Raji (cell line): ENCODE measurements around the gene GPX3.

ENCODE experiments used
- POLR2A ChIP-seq: IDR thresholded peaks from 2 replicates; pipeline ENCODE4 v1.6.1; 2011; ENCODE audit warnings: low read depth, low read length, control low read depth; ENCODE audit not compliant: insufficient read depth

The GPX3 gene

DNA sequence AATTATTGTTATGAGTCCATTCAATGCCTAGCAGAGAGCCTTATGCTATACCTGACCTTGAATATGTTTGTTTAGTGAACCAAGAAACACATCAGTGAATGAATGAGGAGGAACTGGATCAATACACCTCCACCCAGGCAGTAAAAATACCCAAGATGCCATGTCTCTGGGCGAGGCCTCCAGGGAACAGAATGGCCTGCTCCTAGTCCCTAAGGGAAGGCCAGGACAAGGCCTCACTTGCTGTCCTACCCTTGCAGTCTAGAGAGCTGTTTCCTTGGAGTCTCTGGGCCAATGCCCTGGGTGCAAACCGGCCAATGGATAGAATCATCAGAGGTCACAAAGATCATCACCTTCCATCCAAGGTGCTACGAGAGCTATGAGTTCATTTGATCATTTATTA is 34.3 kb downstream of the GPX3 start:
- TF ChIP-seq POLR2A: no peak

DNA sequence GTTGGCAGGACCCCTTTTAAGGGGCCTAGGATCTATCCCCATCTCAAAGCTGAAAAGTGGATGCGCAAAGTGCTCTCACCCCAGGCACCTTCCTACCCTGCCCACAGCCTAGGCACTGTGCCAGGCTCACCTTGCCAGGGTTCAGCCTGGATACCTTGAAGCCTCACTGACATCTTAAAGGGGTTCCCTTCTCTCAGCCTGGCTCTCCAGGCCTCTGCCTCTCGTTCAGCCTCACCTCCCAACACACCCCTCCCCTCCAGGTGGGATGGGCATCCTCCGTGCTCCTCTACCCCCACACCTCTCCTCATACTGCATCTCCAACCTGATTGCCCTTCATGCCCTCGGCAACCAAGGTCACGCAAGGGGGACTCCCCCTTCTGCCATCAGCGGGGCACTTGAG is 34.9 kb downstream of the GPX3 start:
- no peak for TF ChIP-seq POLR2A

- no peak for TF ChIP-seq POLR2A
These were observed 36.3 kb downstream of the GPX3 start for GRCh38 chr5:151056379-151057325.

GRCh38 chr5:151058301-151058700 is 37.9 kb downstream of the GPX3 start:
- TF ChIP-seq POLR2A: no peak

GRCh38 chr5:151058891-151059489 is 38.6 kb downstream of the GPX3 start:
- TF ChIP-seq POLR2A: no peak

- TF ChIP-seq POLR2A: no peak
These were observed 40.4 kb downstream of the GPX3 start for GRCh38 chr5:151060742-151061141.

DNA sequence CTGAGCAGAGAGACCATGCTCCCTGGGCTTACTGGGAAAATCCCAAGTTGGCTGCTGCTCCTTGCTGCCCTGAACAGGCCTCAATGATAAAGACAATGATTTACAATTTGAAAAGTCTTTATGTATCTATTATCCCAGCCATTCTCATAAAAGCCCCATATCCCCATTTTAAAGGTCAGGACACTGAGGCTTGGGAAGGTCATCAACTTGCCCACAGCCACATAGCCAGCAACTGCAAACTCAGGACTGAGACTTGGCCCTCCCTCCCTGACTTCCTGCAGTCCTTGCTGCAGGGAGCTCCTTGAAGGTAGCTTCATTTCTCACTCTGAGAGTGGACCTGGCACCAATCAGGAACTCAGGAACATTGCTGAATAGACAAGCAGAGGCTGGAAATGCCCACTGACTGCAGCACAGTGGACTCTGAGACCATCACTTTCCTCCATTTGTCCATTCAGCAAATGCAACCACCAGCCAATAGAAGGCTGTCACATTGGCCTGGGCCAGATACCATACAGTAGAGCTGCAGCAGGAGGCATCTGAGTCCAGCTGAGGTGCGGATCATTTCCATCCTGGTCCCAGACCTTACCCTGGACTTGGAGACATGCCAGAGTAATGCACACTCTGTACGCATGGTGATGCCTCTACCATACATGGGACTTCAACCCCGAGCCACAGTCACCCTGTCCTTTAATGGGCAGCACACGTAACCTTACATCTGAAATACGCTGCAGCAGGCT is 42.2 kb downstream of the GPX3 start:
- no peak for TF ChIP-seq POLR2A

GRCh38 chr5:151063142-151063989 is 43.0 kb downstream of the GPX3 start:
- TF ChIP-seq POLR2A: no peak

DNA sequence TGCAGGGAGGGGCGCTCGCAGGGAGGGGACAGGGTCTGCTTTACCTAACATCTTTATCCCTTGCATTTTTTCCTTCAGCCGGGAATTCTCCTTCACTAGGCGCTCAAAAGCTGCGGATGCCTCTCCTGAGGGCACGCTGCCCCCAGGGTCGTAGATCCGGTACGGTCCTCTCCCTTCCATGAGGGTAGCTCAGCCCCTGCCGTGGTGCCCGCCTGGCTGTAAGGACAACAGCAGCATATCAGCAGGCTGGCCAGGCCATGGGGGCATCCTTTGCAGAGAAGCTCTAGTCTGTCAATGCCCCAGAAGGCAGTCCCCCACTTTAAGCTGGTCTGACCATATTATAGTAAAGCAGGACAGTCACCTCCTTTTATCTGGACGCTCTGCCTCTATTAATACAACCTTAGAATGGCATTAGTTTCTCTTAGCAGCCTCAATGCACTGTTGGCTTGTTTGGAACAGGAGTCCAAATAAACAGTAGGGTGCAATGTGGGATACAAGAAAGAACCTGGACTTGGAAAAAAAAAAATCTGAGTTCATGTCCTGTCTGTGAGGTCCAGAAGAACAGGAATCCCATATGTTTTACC is 44.6 kb downstream of the GPX3 start:
- no peak for TF ChIP-seq POLR2A

- TF ChIP-seq POLR2A: no peak
These were observed 45.2 kb downstream of the GPX3 start for GRCh38 chr5:151065609-151066008.

DNA sequence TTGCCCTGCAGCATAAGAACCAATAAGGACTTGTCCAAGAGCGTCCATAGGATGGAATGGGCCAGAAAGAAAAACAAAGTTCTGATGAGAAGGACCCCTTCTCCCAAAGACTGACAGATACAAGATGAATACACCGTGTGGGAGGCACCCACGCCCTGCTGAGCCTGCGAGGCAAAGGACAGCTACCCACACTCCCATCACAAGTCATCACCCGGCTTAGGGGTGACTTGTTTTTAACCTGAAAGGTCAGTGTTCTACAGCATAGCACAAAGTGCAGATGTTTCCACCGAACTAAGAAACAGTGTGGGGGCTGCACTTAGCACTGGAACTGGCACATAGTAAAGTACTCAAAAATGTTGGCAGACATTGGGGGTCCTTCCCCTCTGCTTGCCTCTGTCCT is 46.5 kb downstream of the GPX3 start:
- no peak for TF ChIP-seq POLR2A

DNA sequence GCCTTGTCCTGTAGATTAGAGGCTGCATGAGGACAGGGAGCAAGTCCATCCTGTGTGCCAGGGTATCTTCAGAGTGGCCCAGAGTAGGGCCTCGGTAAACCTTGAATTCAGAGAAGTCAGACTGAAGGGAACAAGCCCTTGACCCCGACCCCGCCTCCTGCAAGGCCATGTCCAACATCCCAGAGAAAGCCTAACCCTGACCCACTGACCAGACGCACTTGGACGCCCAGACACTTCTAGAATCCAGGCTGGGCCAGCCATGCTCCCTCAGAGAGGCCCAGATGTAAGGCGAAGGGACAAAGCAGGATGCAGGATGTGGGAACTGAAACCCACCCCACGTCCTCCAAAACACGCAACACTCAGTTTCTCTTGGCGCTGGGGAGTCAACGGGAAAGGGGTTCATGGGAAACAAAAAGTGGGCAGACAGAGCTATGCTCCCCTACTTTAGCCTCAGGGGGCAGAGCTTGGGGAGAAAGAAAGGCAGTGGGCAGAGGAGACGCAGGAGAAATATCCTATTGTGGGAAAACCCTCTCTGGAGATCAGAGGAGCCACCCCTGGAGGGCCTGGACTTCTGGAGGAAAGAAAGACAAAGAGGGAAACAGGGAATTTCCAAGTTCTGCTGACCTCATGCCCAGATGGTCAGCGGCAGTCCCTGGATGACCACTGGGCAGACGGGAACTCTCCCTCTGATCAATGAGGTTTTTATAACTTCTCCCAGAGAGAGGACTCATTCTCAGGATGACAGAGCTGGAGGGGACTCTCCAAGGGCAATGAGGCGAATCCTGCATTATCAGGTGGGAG is 47.4 kb downstream of the GPX3 start:
- no peak for TF ChIP-seq POLR2A

DNA sequence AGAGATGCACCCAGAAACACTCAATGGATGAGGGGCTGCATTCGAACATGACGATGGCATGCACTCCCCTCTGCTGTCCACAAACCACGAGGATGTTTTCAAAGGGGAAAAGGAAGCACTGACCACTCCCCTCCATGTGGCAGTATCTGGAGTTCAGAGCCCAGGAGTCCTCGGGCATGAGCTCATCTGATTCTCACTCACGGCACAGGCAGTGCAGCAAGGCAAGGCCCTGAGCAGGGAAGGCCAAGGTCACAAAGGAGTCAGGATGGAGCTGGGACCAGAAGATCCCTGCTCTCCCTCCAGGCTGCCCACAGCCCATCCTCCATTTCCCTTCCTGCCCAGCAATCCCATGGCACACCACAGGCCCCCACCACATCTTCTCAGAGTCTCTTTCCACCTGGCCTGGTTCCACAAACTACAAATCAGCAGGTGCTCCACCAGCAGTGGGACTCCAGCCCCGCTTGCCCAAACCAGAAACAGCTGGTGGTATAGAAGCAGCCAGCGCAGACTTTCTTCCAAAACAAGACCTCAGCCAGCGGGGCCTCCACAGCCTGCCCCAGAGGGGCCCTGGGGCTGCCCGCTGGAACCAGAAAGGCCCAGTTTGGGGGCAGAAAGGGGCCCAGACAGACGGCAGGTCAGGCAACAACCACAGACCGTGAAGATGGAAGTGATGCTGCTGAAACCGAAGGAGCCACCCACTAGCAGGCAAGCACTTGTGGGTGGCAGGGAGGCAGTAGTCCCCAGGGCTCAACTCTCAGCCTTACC is 48.2 kb downstream of the GPX3 start:
- TF ChIP-seq POLR2A: no peak
